Body of pancreas (tissue), 4 donors: ENCODE data around the gene B3GNT9.

Experiments
- CTCF ChIP-seq, 7 experiments: fragments of 450-650 bp in 4 of 7; fragments of 200-600 bp in 3 of 7; sonication (generic) in 3 of 7; IDR thresholded peaks; one replicate each; pipeline ENCODE4 v1.5.1; 2016 to 2019; ENCODE audit warnings: antibody characterized with exemption in 7 of 7
- POLR2A ChIP-seq, 3 donors: fragments of 450-650 bp; IDR thresholded peaks; one replicate each; pipeline ENCODE4 v1.6.1; 2016; ENCODE audit warnings: antibody characterized with exemption in 3 of 3, mild to moderate bottlenecking in 2 of 3

- TF ChIP-seq CTCF (IDR thresholded peaks at IDR 0.05), result no peak
- no peak for TF ChIP-seq POLR2A (IDR thresholded peaks at IDR 0.05)
Measured at GRCh38 chr16:67114793-67115192, 36.0 kb downstream of the B3GNT9 start.
